Spleen (tissue), 11 donors: Measurements from ENCODE around the gene CEP112. TPM values are rescaled to one million over a fixed set of nuclear protein-coding genes. Genes with fewer than 3 reads are reported as not detected.

Source experiments
- DNase-seq: peaks from one replicate; pipeline ENCODE4 v3.0.0-alpha.2; 2020
- H3K27ac ChIP-seq, 8 donors: fragments of 200-600 bp; sonication (generic) in 7 of 8; 1 replicate in 4 of 8; 2 replicates in 4 of 8; pipeline versions ENCODE4 v1.5.0 to v1.8.0; 2016 to 2021; ENCODE audit warnings: inconsistent platforms in 4 of 8, mild to moderate bottlenecking in 4 of 8, moderate library complexity in 1 of 8
- H3K27me3 ChIP-seq, 7 donors: fragments of 200-600 bp; sonication (generic) in 6 of 7; replicated peaks in 1 of 7; 1 replicate in 4 of 7; 2 replicates in 3 of 7; pipeline versions ENCODE4 v1.5.0 to v1.8.0; 2016 to 2021; ENCODE audit warnings: inconsistent platforms in 3 of 7, mild to moderate bottlenecking in 1 of 7
- H3K36me3 ChIP-seq, 6 donors: fragments of 200-600 bp; sonication (generic) in 5 of 6; 1 replicate in 4 of 6; 2 replicates in 2 of 6; pipeline versions ENCODE4 v1.5.0 to v1.8.0; 2016 to 2021; ENCODE audit warnings: inconsistent platforms in 2 of 6
- H3K4me1 ChIP-seq, 6 donors: fragments of 200-600 bp; sonication (generic) in 5 of 6; 1 replicate in 3 of 6; 2 replicates in 3 of 6; pipeline versions ENCODE4 v1.5.0 to v1.8.0; 2016 to 2021; ENCODE audit warnings: inconsistent platforms in 3 of 6
- H3K4me3 ChIP-seq, 8 donors: fragments of 200-600 bp; sonication (generic) in 7 of 8; 1 replicate in 4 of 8; 2 replicates in 4 of 8; pipeline versions ENCODE4 v1.5.0 to v1.8.0; 2016 to 2021; ENCODE audit warnings: inconsistent platforms in 4 of 8, mild to moderate bottlenecking in 4 of 8, moderate library complexity in 2 of 8
- H3K9me3 ChIP-seq, 8 donors: fragments of 200-600 bp; sonication (generic) in 7 of 8; 1 replicate in 4 of 8; 2 replicates in 4 of 8; pipeline versions ENCODE4 v1.5.0 to v1.8.0; 2016 to 2021; ENCODE audit warnings: inconsistent platforms in 4 of 8
- CTCF ChIP-seq, 11 experiments: fragments of 200-600 bp in 7 of 11; fragments of 450-650 bp in 4 of 11; sonication (generic) in 4 of 11; IDR thresholded peaks in 8 of 11; conservative IDR thresholded peaks in 3 of 11; 1 replicate in 7 of 11; 2 replicates in 4 of 11; pipeline versions ENCODE4 v1.4.0 to v1.8.0; 2016 to 2021; ENCODE audit warnings: antibody characterized with exemption in 11 of 11, inconsistent platforms in 4 of 11, mild to moderate bottlenecking in 1 of 11
- POLR2A ChIP-seq, 3 donors: fragments of 450-650 bp; IDR thresholded peaks; one replicate each; pipeline ENCODE4 v1.5.1; 2017; ENCODE audit warnings: antibody characterized with exemption in 3 of 3, mild to moderate bottlenecking in 1 of 3
- POLR2AphosphoS5 ChIP-seq, 3 donors: sonication (generic); formaldehyde crosslinking; IDR thresholded peaks; one replicate each; pipeline ENCODE4 v1.5.1; 2017; ENCODE audit warnings: antibody characterized with exemption in 3 of 3
- whole genome bisulfite sequencing, 5 donors: extraction: QIAGEN DNeasy Blood & Tissue Kit in 3 of 5; methylation state at CpG; one replicate each; pipeline versions ENCODE4 v1.1.5 to v1.1.7; 2013 to 2018; 5-methylcytosine and 5-hydroxymethylcytosine counted together
- intact Hi-C: fragments of 100-400 bp; cut with DNase I; formaldehyde crosslinking; loops from one replicate; pipeline ENCODE4 v1.15.0; 2023; ENCODE audit warnings: low total_unique reads
- polyA plus RNA-seq, 3 donors: library from polyadenylated mRNA; stranded (reverse); fragments of 200-250 nt; gene quantifications; one replicate each; pipeline ENCODE4 v1.2.1, GENCODE V29; 2013
- total RNA-seq, 7 donors: library from RNA; depleted of rRNA in 3 of 7; stranded (reverse); fragments of >200 nt in 3 of 7; fragmentation: NEBNext Ultra II Directional in 4 of 7; extraction: Animal tissue kit (Norgen Biotek cat#: 25700) in 4 of 7; gene quantifications; one replicate each; pipeline versions ENCODE4 v1.1.0 to v1.2.1, GENCODE V29; 2016 to 2021
- donor health status: healthy with polysubstance abuse.
- donor health status: DM: no; HTN: no; CAD: no; lungs with moderate emphysema.
- donor health status: DM: no; HTN: no; CAD: no.
- donor health status: Bipolar disorder and iron deficiency.
- donor health status: healthy.
- donor health status: DM: no; HTN: no; CAD: no.
- donor health status: DM: yes; HTN: yes; CAD: no.

CEP112 gene
- total and polyA plus RNA-seq, 10 donors, result 3.1 to 31.0 (median 16.8) TPM

- WGBS, 5 donors, result 80 to 92% (median 83%) methylated on average over 1 of the region's 1 CpG
- H3K27me3 ChIP-seq, result no peaks in the 10 kb centered on the region
- intact Hi-C loops, result no loop called here
- H3K27ac ChIP-seq, result no peak overlapping the region
- no peaks in the 10 kb centered on the region for H3K4me1 ChIP-seq
- H3K9me3 ChIP-seq, result no peaks in the 10 kb centered on the region
- no peaks in the 10 kb centered on the region for H3K36me3 ChIP-seq
- no peak overlapping the region for H3K4me3 ChIP-seq
- DNase-seq, result no peak
- no peak for TF ChIP-seq CTCF (IDR thresholded peaks at IDR 0.05 in 8 of 11, conservative IDR thresholded peaks at IDR 0.05 in 3 of 11)
- TF ChIP-seq POLR2A (IDR thresholded peaks at IDR 0.05), result no peak
Measured at GRCh38 chr17:65601145-65601544, 590.8 kb downstream of the CEP112 start.

GRCh38 chr17:65600518-65600917 lies 591.4 kb downstream of the CEP112 start:
- Histone ChIP-seq H3K9me3 (no peaks in the 10 kb centered on the region), H3K27ac (no peak overlapping the region), H3K4me1 (no peaks in the 10 kb centered on the region), H3K4me3 (no peak overlapping the region), H3K36me3 (no peaks in the 10 kb centered on the region), H3K27me3 (no peaks in the 10 kb centered on the region)
- TF ChIP-seq POLR2AphosphoS5 (IDR thresholded peaks at IDR 0.05), result no peak
- no peak for TF ChIP-seq POLR2A (IDR thresholded peaks at IDR 0.05)
- no peak for TF ChIP-seq CTCF (IDR thresholded peaks at IDR 0.05 in 8 of 11, conservative IDR thresholded peaks at IDR 0.05 in 3 of 11)
- intact Hi-C loops, result no loop called here
- DNase-seq, result no peak
- WGBS, 5 donors, result 43 to 76% (median 54%) methylated on average over 1 of the region's 1 CpG

- no peak for DNase-seq
- 80 to 86% (median 81%) methylated on average over 5 of the region's 5 CpGs for WGBS, 5 donors
- H3K36me3 ChIP-seq, result no peaks in the 10 kb centered on the region
Measured at GRCh38 chr17:65599650-65600049, 592.3 kb downstream of the CEP112 start.

GRCh38 chr17:65598746-65599145 lies 593.2 kb downstream of the CEP112 start:
- Histone ChIP-seq H3K4me3 (no peak overlapping the region), H3K9me3 (no peaks in the 10 kb centered on the region), H3K27ac (no peak overlapping the region), H3K36me3 (no peaks in the 10 kb centered on the region), H3K27me3 (peaks cover 0 to 7% (median 0%) of the 10 kb centered on the region in 7 donors), H3K4me1 (peaks cover 0 to 14% (median 4%) of the 10 kb centered on the region in 6 donors)
- 88 to 97% (median 93%) methylated on average over 1 of the region's 1 CpG for WGBS, 5 donors
- DNase-seq, result no peak
- TF ChIP-seq POLR2A (IDR thresholded peaks at IDR 0.05) (no peak), POLR2AphosphoS5 (IDR thresholded peaks at IDR 0.05) (no peak), CTCF (IDR thresholded peaks at IDR 0.05 in 8 of 11, conservative IDR thresholded peaks at IDR 0.05 in 3 of 11) (no peak)
- intact Hi-C loops, result no loop called here

More at GRCh38 chr17:65599650-65600049, 592.3 kb downstream of the CEP112 start:
- Histone ChIP-seq H3K27ac (no peak overlapping the region), H3K4me3 (no peak overlapping the region), H3K9me3 (no peaks in the 10 kb centered on the region), H3K4me1 (peaks cover 0 to 5% (median under 1%) of the 10 kb centered on the region in 6 donors), H3K27me3 (peaks cover 0 to under 1% (median 0%) of the 10 kb centered on the region in 7 donors)
- TF ChIP-seq POLR2AphosphoS5 (IDR thresholded peaks at IDR 0.05) (no peak), POLR2A (IDR thresholded peaks at IDR 0.05) (no peak), CTCF (IDR thresholded peaks at IDR 0.05 in 8 of 11, conservative IDR thresholded peaks at IDR 0.05 in 3 of 11) (no peak)
- intact Hi-C loops, result no loop called here
